Fibroblast of lung (primary cell): ENCODE measurements around the gene HOXC5.

Source experiments
- EZH2 ChIP-seq: IDR thresholded peaks from 2 replicates; pipeline ENCODE4 v1.5.1; 2012; ENCODE audit warnings: low read length, control low read depth, mild to moderate bottlenecking; ENCODE audit errors: missing control alignments
- TF ChIP-seq, protein P1 (sequence below), 2 donors: IDR thresholded peaks in 1 of 2; conservative IDR thresholded peaks in 1 of 2; 1 replicate in 1 of 2; 2 replicates in 1 of 2; pipeline ENCODE4 v1.5.1; 2011 to 2012; ENCODE audit warnings: low read length in 2 of 2, control low read depth in 1 of 2, inconsistent platforms in 1 of 2, low read depth in 1 of 2, mild to moderate bottlenecking in 1 of 2

DNA sequence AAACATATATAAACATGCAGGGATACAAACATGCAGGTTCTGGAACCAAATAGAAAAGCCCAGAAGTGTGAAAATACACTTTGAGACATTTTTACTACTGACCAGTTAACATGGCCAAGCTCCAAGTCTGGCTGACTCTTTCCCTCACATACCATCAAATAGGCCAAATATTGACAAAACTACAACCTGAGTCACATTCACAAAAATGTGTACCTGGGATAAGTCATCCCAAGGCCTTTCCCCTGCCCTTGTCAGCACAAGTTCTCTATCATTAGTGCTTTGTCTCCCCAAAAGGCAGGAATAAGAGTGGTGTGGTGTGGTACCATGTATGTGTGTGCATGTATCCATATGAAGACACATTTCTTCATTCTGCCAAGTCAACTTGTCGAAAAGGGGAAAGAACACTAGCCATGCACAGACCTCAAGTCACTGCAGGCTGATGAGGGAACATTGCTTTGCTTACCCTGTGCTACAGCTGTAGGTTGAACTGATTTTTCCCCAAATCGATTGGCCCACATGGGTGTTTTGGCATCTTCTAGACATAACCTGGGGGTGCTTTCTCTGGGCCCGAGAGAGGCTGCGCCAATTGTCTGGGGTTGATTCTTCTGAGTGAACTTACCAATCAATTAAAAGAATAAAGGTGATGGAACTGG, 35.7 kb downstream of the HOXC5 start:
- TF ChIP-seq, protein P1, sequence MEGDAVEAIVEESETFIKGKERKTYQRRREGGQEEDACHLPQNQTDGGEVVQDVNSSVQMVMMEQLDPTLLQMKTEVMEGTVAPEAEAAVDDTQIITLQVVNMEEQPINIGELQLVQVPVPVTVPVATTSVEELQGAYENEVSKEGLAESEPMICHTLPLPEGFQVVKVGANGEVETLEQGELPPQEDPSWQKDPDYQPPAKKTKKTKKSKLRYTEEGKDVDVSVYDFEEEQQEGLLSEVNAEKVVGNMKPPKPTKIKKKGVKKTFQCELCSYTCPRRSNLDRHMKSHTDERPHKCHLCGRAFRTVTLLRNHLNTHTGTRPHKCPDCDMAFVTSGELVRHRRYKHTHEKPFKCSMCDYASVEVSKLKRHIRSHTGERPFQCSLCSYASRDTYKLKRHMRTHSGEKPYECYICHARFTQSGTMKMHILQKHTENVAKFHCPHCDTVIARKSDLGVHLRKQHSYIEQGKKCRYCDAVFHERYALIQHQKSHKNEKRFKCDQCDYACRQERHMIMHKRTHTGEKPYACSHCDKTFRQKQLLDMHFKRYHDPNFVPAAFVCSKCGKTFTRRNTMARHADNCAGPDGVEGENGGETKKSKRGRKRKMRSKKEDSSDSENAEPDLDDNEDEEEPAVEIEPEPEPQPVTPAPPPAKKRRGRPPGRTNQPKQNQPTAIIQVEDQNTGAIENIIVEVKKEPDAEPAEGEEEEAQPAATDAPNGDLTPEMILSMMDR (conservative IDR thresholded peaks at IDR 0.05 in 1 of 2, IDR thresholded peaks at IDR 0.05 in 1 of 2; ENCODE audit: low read depth in 1 of 2, low read length in 2 of 2) = no peak
- TF ChIP-seq EZH2 = no peak
